ENCODE data around the gene TTC24.
"Not testable (repeated sequence)": the region's sequence is repeated elsewhere in the genome, so short reads cannot be mapped to it uniquely, and the experiment has no call there.

DNA sequence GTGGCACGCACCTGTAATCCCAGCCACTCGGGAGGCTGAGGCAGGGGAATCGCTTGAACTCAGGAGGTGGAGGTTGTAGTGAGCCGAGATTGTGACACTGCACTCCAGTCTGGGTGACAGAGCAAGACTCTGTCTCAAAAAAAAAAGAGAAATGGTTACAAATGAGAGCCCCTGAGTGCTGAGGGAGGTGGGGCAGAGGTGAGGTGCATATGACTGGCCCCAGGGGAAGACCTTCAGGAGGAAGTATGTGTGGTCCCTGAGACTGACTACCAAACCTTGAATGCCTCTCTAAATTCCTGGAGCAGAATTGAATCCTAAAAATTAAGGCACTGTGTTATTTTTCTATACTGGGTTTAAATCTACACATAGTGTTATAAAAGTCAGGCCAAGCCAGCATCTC, 27.8 kb downstream of the TTC24 start:
- not testable (repeated sequence) for TF ChIP-seq POLR2A (IDR thresholded peaks at IDR 0.05)
- TF ChIP-seq, protein P1, sequence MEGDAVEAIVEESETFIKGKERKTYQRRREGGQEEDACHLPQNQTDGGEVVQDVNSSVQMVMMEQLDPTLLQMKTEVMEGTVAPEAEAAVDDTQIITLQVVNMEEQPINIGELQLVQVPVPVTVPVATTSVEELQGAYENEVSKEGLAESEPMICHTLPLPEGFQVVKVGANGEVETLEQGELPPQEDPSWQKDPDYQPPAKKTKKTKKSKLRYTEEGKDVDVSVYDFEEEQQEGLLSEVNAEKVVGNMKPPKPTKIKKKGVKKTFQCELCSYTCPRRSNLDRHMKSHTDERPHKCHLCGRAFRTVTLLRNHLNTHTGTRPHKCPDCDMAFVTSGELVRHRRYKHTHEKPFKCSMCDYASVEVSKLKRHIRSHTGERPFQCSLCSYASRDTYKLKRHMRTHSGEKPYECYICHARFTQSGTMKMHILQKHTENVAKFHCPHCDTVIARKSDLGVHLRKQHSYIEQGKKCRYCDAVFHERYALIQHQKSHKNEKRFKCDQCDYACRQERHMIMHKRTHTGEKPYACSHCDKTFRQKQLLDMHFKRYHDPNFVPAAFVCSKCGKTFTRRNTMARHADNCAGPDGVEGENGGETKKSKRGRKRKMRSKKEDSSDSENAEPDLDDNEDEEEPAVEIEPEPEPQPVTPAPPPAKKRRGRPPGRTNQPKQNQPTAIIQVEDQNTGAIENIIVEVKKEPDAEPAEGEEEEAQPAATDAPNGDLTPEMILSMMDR (IDR thresholded peaks at IDR 0.05) = not testable (repeated sequence)
